Activated CD8-positive, alpha-beta T cell treated with anti-CD3 and anti-CD28 coated beads for 36 hours (primary cell): ENCODE measurements around the gene TIGD2. TPM values are rescaled to one million over a fixed set of nuclear protein-coding genes. Genes with fewer than 3 reads are reported as not detected.

Experiments
- ATAC-seq: fragments of 200-7000 bp; cut with Tn5 transposase; one replicate; pipeline ENCODE4 v1.10.0; 2021; ENCODE audit warnings: mild to moderate bottlenecking, moderate library complexity
- CTCF ChIA-PET: fragments of 350-600 bp; sonication (Branson Sonifier 250); formaldehyde crosslinking; loops from one replicate; lab custom pipeline; 2021; ENCODE audit warnings: antibody characterized with exemption; lab: Charles Lee
- POLR2A ChIA-PET: fragments of 350-600 bp; sonication (Branson Sonifier 250); formaldehyde crosslinking; loops from one replicate; lab custom pipeline; 2021; ENCODE audit warnings: antibody characterized with exemption; lab: Charles Lee
- DNase-seq: peaks from one replicate; pipeline ENCODE4 v3.0.0-alpha.2; 2020
- H3K27ac Mint-ChIP-seq: one replicate; pipeline ENCODE4 v1.8.0; 2021; ENCODE audit warnings: mild to moderate bottlenecking, mixed read lengths
- H3K27me3 Mint-ChIP-seq: one replicate; pipeline ENCODE4 v1.8.0; 2021; ENCODE audit warnings: mixed read lengths
- H3K36me3 Mint-ChIP-seq: one replicate; pipeline ENCODE4 v1.8.0; 2021; ENCODE audit warnings: low read depth, mixed read lengths
- H3K4me1 Mint-ChIP-seq: one replicate; pipeline ENCODE4 v1.8.0; 2021; ENCODE audit warnings: low read depth, mixed read lengths
- H3K4me3 Mint-ChIP-seq: one replicate; pipeline ENCODE4 v1.8.0; 2021; ENCODE audit warnings: mild to moderate bottlenecking, moderate library complexity, mixed read lengths
- H3K9me3 Mint-ChIP-seq: one replicate; pipeline ENCODE4 v1.8.0; 2021; ENCODE audit warnings: mixed read lengths
- CTCF ChIP-seq: fragments of 200-600 bp; IDR thresholded peaks from one replicate; pipeline ENCODE4 v1.8.0; 2022; ENCODE audit warnings: antibody characterized with exemption, mild to moderate bottlenecking
- intact Hi-C: fragments of 100-400 bp; cut with micrococcal nuclease; formaldehyde crosslinking; loops from one replicate; pipeline ENCODE4 v1.10.0; 2022
- total RNA-seq, 2 experiments: library from RNA; stranded (reverse); gene quantifications; one replicate each; pipeline ENCODE4 v1.2.3, GENCODE V29; 2021

TIGD2 gene
- total RNA-seq: 1 to 10 TPM; 2.0 to 2.3 TPM

GRCh38 chr4:89110986-89111832 is at the start of gene TIGD2:
TIGD2 (plus strand) TSS chr4:89111533; CDS start chr4:89112975, 1,442 bp downstream.
- POLR2A ChIA-PET: interaction anchor here (0.8 to 0.9 kb wide), 2 partner anchors 11 to 55 kb away, joined by 3 read pairs; no protein-coding TSS in a partner anchor
- peaks cover 17% of the 10 kb centered on the region for H3K4me1 Mint-ChIP-seq
- peaks cover 34% of the 10 kb centered on the region for H3K9me3 Mint-ChIP-seq

GRCh38 chr4:89064848-89065247 is 46.5 kb upstream of the TIGD2 start:
- Mint-ChIP-seq H3K4me1 (no peaks in the 10 kb centered on the region), H3K27me3 (no peaks in the 10 kb centered on the region), H3K36me3 (no peaks in the 10 kb centered on the region), H3K9me3 (peaks cover 8% of the 10 kb centered on the region), H3K4me3 (no peak overlapping the region), H3K27ac (no peak overlapping the region)
- no peak for TF ChIP-seq CTCF
- DNase-seq (no peak), ATAC-seq (no peak)
- CTCF ChIA-PET: interaction anchor here (0.6 to 1.2 kb wide), 3 partner anchors 10 to 1460 kb away, joined by 3 to 4 read pairs (median 4); no protein-coding TSS in a partner anchor
- intact Hi-C loops: no loop called here
- POLR2A ChIA-PET: no interaction called here

More at GRCh38 chr4:89110986-89111832, at the start of gene TIGD2:
- TF ChIP-seq CTCF: peak; percentile 89
- CTCF ChIA-PET: interaction anchor here (0.7 to 1.1 kb wide), 2 partner anchors 52 to 293 kb away, joined by 3 read pairs; no protein-coding TSS in a partner anchor
- Mint-ChIP-seq H3K36me3 (peaks cover 22% of the 10 kb centered on the region), H3K27ac (peak within 1 kb of the TSS; percentile 72), H3K4me3 (peak within 1 kb of the TSS; percentile 66), H3K27me3 (peaks cover 11% of the 10 kb centered on the region)
- peak; percentile 87 for DNase-seq
- intact Hi-C loops: no loop called here
- ATAC-seq: peak; percentile 95

GRCh38 chr4:89067417-89067816 is 43.9 kb upstream of the TIGD2 start:
- H3K36me3 Mint-ChIP-seq: no peaks in the 10 kb centered on the region
- no peak overlapping the region for H3K4me3 Mint-ChIP-seq
- ATAC-seq (no peak), DNase-seq (no peak)
- H3K4me1 Mint-ChIP-seq: no peaks in the 10 kb centered on the region
- TF ChIP-seq CTCF: no peak
- intact Hi-C loops: no loop called here
- H3K9me3 Mint-ChIP-seq: no peaks in the 10 kb centered on the region
- POLR2A ChIA-PET: no interaction called here
- CTCF ChIA-PET: interaction anchor here (1.4 kb wide), 1 partner anchor 22 kb away, joined by 3 read pairs; no protein-coding TSS in a partner anchor
- no peaks in the 10 kb centered on the region for H3K27me3 Mint-ChIP-seq
- no peak overlapping the region for H3K27ac Mint-ChIP-seq

- intact Hi-C loops: no loop called here
- Mint-ChIP-seq H3K4me3 (no peak overlapping the region), H3K27ac (no peak overlapping the region), H3K27me3 (no peaks in the 10 kb centered on the region), H3K9me3 (no peaks in the 10 kb centered on the region), H3K4me1 (no peaks in the 10 kb centered on the region), H3K36me3 (no peaks in the 10 kb centered on the region)
- peak; percentile 45 for ATAC-seq
- ChIA-PET POLR2A (no interaction called here), CTCF (interaction anchor here (1.3 kb wide), 1 partner anchor 530 kb away, joined by 4 read pairs; no protein-coding TSS in a partner anchor)
- no peak for TF ChIP-seq CTCF
- DNase-seq: peak; percentile 8
Measured at GRCh38 chr4:89069481-89069880, 41.9 kb upstream of the TIGD2 start.

- POLR2A ChIA-PET: interaction anchor here (0.6 kb wide), 1 partner anchor 281 kb away, joined by 3 read pairs; no protein-coding TSS in a partner anchor
- no peaks in the 10 kb centered on the region for H3K4me1 Mint-ChIP-seq
Measured at GRCh38 chr4:89070041-89070440, 41.3 kb upstream of the TIGD2 start.

More at GRCh38 chr4:89070041-89070440, 41.3 kb upstream of the TIGD2 start:
- no peaks in the 10 kb centered on the region for H3K27me3 Mint-ChIP-seq
- H3K9me3 Mint-ChIP-seq: no peaks in the 10 kb centered on the region
- no peak overlapping the region for H3K27ac Mint-ChIP-seq
- H3K36me3 Mint-ChIP-seq: no peaks in the 10 kb centered on the region
- CTCF ChIA-PET: interaction anchor here (1.3 kb wide), 2 partner anchors 46 to 531 kb away, joined by 3 to 4 read pairs; no protein-coding TSS in a partner anchor
- no peak overlapping the region for H3K4me3 Mint-ChIP-seq
- TF ChIP-seq CTCF: no peak
- DNase-seq: no peak
- ATAC-seq: no peak
- intact Hi-C loops: no loop called here
